NCI-H1930 (cell line): ENCODE measurements around the gene NUP62.
"Not testable (repeated sequence)": the region's sequence is repeated elsewhere in the genome, so short reads cannot be mapped to it uniquely, and the experiment has no call there.

Experiments used
- DNase-seq, 2 experiments: peaks; one replicate each; lab custom pipeline; 2025; lab: John Stamatoyannopoulos, UW

NUP62 gene

DNA sequence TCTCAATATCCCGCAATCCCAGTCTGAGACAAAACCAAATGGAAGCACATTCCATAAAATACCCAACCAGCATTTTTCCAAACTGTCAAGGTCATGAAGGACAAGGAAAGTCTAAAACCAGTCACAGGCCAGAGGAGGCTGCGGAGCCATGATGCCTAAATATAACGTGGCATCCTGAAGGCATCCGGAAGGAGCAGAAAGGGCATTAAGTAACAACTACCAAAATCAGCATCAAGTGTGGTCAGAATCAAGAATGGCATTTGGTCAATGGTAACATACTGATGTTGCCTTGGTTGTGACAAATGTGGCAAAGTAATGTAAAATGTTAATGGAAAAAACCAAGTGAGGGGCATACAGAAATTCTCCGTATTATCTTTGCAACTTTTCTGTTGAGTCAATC is 3.8 kb downstream of the NUP62 start:
- no peak for DNase-seq

DNA sequence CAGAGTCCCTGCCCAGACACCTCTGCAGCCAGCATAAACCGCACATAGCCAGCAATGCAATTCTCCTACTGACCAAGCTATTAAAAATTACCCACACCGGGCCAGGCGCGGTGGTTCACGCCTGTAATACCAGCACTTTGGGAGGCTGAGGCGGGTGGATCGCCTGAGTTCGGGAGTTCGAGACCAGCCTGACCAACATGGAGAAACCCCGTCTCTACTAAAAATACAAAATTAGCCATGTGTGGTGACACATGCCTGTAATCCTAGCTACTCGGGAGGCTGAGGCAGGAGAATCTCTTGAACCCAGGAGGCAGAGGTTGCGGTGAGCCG is 4.5 kb downstream of the NUP62 start:
- not testable (repeated sequence) for DNase-seq

DNA sequence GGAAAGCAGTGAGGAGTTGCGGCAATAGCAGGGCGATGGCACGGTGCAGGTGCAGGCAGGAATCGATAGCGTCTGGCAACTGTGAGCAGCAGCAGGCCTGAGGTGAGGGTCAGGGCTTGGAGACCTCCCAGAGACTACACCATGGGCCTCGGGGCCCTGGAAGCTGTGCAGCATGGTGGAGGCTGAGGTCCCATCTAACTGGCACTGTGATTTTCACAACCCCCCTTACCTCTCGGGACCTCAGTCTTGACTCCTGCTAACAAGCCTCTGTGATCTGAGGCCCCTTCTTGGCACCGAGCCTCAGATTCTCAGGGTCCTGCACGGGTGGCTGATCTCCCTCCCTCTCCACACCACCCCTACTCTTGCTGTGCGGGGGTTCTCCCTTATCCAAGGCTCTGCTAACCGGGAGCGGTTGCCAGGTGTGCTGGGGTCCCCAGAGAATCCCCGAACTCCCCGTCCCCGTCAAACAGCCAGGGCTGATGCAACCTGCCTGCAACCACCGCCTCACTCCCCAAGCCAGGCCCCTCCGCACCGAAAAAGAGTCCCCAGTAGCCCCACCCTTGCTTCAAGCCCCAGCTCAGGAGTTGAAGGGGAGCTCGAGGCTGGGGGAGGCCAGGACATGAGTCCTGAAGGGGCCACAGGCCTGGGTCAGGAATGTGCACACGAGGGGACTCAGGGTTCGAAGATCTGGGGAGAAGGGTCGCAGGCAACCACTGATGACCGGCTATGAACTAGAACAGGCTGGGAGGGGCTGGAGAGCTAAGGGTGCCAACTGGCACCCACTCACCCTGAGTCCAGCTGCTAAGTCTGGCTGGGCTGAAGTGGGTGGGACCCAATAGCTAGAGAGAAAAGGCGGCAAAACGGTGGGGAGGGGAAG is 5.1 kb downstream of the NUP62 start:
- peak; percentile 17 to 88 for DNase-seq

DNA sequence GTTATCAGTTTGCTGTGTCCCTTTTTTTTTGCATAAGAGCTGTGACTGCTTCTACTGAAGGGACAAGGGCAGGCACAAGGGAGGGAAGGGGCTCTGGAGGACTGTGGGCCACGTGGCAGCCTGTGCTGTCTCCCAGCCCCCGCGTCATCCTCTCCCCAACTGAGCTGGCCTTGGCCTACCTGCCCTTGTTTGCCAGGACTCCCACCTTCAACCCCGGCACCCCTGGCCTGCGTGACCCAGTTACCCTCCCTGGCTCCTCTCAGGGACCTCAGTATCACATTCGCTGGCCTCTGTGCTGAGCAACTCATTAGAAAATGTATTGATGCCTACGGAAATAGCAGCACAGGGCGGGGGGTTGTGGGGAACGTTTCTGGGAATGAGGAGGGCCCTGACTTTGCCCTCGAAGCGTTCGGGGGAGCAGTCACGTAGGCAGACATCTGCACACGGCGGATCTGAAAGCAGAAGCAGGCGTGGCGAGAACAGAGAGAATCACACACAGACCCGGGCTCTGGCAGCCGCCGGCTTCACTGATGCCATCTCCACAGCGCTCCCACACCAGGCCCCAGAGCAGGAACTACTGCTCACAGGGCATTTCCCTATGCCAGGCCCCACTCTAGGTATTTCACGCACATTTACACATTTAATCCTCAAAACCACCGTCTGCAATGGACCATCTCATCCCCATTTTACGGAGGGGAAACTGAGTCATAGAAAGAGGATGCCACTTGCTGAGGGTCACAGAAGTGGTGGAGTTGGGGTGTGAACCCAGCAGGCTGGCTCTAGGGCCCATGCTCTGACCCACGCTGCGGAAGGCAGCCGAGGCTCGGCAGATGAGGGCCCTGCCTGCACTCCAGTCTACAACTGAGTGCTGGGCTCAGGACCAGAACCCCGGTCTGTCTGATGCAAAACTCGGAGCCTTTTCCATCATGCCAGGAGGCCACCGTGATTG is 6.0 kb downstream of the NUP62 start:
- no peak for DNase-seq

DNA sequence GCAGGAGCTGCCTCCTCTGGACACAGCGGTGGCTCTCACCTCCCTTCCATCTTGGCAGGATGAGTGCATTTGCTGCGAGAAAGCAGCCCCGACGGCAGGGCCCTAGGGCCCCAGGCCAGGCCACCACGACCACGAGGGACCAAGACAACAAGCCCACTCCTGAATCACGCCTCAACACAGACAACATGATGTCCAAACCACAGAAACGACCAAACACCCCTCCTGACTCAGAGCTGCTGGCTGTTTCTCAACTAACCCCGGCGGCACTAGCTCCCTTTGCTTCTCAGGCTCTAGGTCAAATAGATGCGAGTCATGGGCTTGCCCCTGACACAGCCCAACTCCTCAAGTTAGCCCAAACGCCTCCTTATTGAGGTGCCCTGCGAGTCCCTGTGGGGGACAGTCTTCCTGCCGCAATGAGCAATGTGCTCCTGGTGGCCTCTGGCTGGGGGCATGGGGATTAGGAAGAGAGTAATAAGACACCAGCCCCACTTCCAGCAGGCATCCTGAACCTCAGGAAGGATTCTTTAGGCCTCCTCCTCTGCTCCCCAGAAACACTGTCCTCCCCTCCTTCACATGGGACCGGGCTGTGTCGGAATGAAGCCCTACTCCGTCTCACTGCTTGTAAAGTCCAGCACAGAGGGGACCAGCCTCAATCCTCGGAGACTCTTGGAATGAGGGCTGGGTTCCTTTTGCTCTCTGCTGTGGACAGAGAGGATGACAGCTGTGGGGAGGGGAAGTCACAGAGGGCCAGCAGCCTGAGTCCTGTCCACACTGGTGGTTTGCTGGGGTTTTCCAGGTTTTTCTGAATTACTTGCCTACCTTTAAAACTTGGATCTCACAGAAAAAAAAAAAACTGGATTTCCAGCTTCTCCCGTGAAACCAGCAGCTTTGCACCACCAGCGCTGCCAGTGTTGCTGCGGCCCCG is 7.2 kb downstream of the NUP62 start:
- no peak for DNase-seq

DNA sequence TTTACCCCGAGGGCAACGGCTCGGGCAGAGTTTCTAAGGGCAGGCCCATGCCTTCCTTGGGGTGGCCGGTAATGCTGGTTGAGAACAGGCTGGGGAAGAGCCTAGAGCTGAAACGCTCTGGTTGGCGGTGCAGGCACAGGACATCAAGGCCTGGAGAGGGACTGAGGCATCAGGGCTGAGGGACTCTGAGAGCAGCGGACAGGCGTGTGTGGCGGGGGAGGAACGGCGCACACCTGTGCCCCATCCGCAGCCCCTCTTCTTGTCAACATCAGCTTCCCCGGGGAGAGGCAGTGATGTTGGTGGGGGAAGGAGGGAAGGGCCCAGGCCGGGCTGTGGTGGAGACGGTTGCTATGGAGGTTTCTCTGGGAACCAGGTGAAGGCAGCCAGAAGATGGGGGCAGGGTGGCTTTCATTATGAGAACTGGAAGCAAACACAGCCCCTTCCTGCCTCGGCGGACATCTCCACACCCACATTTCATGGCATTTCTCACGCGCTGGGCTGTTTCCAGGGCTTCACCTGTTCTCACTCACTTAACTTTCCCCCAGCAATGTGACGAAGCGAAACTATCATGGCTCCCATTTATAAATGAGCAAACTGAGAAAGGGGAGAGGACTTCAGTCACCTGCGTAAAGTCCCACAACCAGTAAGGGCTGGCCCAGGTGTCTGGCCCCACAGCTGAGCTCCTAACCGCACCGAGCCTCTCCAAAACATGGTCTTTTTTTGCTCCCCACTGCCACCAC is 8.5 kb downstream of the NUP62 start:
- DNase-seq, result no peak

DNA sequence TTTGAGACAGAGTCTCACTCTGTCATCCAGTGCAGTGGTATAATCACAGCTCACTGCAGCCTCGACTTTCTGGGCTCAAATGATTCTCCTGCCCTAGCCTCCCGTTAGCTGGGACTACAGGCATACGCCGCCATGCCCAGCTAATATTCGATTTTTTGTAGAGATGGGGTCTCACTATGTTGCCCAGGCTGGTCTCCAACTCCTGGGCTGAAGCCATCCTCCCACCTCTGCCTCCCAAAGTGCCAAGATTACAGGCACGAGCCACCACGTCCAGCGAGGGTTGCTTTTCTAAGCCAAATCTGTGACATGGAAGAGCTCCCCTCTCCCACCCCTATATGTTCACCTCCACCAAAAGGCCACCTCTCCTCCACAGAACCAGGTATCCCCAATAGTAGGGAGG is 11.2 kb downstream of the NUP62 start:
- no peak for DNase-seq

DNA sequence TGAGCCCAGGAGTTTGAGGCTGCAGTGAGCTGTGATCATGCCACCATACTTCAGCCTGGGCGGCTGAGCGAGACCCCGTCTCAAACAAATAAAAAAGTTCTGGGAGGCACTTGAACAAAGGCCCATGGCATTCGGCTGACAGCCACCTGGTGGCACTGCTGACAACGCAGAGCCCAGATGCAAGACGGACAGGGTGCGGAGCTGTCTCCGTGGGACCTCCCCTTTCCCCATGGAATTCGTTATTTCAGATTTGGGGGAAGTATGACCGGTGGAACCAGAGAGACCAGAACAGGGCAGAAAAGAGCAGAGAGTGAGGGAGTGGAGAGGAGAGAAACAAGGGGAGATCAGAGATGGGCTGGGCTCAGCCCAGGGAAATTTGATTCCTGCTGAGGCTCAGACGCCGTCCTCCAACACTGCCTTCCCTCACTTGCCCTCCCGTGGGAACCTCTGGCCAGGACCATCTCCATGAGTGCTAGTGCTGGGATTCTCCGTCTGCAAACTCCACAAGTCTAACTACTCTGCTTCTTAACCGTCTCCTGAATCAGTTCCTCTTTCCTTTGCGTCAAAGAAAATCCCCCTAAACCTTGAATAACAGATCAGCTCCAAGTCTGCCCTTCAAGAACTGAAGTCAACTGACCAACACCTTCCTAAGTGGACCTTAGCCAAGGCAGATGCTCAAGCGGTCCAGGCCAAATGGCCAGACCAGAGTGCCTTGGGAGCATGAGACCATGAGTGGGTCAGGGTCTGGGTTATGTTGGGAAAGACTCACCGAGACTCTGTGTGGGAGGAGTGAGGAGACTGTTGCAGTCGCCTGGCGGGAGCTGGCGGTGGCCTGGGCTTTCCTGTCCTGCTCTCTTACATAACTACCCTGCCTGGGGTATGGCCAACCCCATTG is 12.2 kb downstream of the NUP62 start:
- DNase-seq, result no peak

DNA sequence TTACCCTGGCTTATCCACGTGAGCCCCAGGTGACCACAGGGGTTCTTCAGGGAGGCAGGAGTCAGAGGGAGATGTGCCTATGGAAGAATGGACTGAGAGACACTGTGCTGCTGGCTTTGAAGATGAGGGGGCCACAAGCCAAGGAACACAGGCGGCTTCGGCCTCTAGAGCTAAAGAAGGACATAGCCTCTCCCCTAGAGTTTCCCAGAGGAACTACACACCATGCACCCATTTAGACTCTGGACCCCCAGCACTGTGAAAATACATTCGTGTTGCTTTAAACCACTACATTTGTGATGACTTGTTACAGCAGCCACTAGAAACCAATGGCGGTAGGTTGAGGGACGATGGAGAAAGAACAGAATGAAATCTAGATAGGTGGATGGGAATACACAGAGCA is 14.0 kb downstream of the NUP62 start:
- no peak for DNase-seq

DNA sequence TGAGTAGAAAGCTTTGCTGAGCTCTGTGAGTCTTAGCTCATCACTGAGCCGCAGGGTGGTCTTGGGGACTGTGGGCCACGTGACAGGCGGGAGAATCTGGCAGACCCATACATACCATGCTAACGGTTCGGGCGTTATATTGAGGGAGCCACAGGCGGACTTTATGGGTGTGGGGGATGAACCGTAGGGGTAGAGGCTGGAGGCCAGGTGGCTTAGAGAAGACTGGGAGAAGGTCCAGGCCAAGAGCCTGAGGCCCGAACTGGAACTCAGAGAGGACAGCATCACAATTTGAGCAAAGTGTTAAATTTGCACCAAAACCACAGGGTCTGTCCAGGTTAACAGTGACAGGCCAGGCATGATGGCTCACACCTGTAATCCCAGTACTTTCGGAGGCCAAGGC is 15.6 kb downstream of the NUP62 start:
- no peak for DNase-seq

DNA sequence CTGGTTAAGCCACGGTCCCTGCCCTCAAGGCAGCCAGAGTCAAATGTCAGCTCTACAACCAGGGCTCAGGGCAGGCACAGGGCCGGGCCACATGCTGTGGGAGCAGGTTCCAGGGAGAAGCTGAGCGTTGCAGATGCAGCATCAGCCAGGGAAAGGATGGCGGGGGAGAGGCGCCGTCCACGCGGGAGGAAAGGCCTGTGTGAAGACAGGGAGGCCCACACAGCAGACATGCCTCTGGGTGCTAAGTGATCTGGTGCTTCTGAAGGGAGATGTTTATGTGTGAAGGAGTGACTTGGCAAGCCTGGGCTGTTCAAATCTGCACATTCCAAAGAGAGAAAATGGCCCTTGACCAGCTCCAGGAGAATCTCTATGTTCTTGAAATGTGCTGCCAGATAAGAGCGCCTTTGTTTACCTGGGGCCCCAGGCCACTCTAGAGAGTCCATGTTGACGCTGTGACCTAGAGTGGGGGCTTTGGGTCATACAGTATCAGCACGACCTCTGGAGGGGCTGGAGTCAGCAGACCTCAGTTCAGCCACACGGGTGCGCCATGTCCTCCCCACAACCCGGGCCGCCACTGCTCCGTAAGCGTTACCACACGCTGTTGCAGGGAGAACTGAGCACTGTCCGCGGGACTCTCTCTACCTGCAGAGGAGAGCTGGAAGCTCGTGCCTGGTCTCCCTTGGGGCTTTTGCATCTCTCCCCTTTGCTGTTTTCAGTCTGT is 16.2 kb downstream of the NUP62 start:
- no peak for DNase-seq

DNA sequence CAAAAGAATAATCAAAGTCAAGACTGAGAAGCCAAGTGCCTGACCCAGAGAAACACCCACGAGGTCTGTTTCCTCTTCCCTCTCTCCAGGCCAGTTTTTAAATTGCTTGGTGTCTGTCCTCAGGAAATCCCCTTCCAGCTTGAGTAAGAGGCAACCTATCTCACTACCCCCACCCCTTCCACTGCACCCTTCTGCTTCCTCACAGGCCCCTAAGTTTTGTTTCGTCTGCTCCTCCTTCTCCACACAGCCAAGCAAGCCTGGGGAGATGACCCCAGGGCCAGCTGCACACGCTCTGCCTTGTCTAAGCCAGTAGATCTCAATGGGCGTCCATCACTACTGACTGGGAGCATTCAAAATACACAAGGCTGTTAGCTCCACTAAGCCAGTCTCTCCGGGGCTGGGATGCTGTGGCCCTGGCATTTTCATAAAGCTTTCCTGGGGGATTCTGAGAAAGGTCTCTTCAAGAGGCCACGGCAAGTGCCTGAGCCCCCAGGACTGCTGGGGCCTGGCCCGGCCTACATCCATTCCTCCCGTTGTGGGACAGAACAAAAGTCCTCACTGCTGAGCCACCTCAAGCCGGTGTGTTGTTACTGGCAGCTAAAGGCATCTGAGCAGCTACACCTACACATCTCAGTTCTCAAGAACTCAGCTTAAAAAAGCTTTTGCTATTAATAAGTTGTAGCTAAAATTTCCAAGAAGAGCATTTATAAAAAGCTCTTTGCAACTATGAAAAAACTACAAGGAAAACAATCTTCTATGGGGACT is 17.7 kb downstream of the NUP62 start:
- no peak for DNase-seq

DNA sequence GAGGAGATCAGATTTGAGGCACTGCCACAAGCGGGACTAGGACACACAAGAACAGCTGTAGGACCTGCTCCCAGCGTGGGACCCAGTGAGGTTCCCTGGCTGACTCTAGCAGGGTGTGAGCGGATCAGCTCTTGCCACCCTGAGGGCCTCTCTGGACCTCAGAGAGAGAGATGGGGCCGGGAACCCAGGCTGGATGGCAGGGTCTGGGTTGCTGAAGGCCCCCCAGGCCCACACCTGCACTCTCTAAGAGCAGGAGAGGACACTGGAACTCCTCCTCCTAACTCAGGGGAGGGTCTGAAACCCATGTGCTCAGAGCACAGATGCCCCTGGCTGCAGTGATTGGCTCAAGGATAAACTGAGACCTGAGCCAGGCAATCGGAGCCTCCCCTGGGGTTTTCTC is 19.1 kb downstream of the NUP62 start:
- DNase-seq, result no peak

DNA sequence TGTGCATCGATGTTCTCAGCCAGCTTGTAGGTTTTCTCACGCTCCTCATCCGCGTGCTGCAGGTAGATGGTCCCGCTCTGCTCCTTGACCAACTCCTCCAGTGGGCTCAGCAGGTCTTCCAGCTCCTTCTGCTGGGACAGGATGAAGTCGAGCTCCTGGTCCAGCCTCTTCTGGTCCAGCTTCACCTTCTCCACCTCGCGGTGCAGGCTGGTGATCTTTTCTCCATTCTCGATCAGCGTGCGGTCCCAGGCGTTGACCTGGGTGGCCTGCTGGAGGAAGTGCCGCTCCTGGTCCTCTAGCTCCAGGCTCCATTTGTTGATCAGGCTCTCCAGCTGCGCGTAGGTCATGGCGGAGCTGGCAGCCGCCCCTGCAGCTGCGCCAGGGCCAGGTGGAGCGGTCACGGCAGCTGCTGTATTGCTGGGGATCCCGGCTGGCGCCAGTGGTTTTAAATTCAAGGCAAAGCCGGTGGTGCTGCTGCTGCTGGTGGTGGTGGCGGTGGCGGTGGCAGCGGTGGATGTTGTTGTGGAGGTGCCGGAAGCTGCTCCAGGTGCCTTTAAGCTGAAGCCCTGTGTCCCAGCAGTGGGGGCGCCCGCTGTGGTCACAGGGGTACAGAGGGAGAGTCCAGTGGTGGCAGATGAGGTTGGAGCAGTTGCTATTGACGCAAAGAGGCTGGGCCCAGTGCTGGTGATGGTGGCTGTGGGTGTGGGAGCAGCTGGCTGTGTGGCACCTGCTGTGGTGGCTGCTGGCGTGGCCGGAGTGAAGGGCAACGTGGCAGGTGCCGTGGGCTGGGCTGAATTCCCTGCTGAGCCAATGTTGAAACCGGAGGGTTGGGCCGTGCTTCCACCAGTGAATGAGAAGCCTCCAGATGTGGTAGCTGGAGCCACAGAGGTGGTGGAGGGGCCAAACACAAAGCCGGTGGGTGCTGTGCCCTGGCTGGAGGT is 20.6 kb downstream of the NUP62 start:
- no peak for DNase-seq

DNA sequence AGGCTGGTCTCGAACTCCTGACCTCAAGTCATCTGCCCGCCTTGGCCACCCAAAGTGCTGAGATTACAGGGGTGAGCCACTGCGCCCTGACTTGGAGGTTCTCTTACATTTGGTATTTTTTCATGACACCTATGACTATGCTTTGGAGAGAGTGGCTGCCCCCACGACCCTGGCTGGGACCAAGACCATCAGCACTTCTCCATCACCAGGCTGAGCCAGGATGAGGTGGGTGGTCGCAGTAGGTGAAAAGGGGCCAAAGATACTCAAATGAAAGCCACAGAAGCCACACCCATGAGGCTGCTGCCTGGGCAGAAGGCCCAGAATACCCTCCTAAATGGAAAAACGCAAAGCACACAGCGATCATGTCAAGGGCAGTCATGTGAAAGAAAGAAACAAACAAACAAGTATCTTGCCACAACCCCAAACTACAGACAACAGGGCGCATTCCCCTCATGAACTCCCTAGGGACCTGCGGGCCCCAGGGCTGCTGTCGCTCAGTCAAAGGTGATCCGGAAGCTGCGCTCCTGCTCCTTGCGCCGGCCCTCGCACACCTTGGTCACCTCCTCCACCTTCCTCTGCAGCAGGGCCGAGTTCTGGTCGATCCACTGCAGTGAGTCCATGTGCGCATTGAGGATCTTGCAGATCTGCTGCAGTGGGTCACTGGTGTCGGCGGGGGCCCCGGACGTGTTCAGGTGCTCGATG is 21.4 kb downstream of the NUP62 start:
- no peak for DNase-seq

DNA sequence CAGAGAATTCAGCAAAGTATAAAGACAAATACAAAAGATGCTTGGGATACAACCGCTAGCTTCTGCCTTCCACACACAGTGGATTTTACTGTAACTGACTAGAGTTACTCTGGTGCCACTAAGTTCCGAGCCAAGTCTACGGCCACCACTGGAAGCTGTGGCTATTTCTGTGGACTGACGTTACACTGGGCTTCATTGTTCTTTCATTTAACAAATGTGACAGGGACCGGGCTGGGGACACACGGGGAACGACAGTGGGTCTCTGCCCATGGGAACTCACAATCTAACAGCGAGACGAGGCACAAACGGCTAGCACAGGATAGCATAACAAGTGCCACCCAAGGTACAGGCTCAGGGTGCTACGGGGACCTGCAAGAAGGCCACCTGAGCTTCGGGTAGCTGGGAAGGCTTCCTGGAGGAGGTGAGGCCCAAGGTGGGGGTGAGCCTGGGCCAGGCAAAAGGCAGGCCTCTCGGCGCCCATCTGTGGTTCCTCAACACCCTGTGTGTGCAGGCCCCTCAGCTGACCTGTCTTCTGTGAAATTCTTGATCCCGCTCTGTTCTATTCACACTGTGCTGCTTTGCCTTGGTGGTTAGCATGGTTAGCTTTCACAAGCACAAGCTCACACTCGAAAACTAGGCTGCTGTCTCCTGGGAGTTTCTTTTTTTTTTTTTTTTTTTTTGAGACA is 22.3 kb downstream of the NUP62 start:
- DNase-seq, result no peak
